H1 (cell line): ENCODE data around the gene CLDN6. TPM values are rescaled to one million over a fixed set of nuclear protein-coding genes. Genes with fewer than 3 reads are reported as not detected.
A peak's percentile ranks its signal among the peaks of the same experiment; 100 is the strongest.

ENCODE experiments used
- CTCF ChIA-PET: fragments of 300-600 bp; sonication (Branson Sonifier 250); formaldehyde crosslinking; loops from one replicate; lab custom pipeline; 2021; ENCODE audit not compliant: partially characterized antibody; lab: Charles Lee
- POLR2A ChIA-PET: fragments of 300-600 bp; sonication (Branson Sonifier 250); formaldehyde crosslinking; loops from one replicate; lab custom pipeline; 2021; ENCODE audit warnings: inconsistent platforms; ENCODE audit not compliant: partially characterized antibody; lab: Charles Lee
- DNase-seq, 2 experiments: peaks; one replicate each; pipeline versions ENCODE4 v3.0.0 to v3.0.0-alpha.2; 2010 to 2022; ENCODE audit warnings: low spot score in 2 of 2, low read depth in 1 of 2, mixed read lengths in 1 of 2
- FAIRE-seq: peaks from 2 replicates; lab custom pipeline; 2011; peaks lifted over from hg19 to GRCh38; lab: Jason Lieb, UNC
- H2AFZ ChIP-seq: 2 replicates; pipeline ENCODE4 v1.8.1; 2012; ENCODE audit warnings: low read length, inconsistent platforms
- H2AK5ac ChIP-seq: 2 replicates; pipeline ENCODE4 v1.6.1; 2013; ENCODE audit warnings: low read depth, low read length
- H2BK120ac ChIP-seq: replicated peaks from 2 replicates; pipeline ENCODE3; 2013; ENCODE audit warnings: low read depth, low read length, inconsistent platforms
- H2BK12ac ChIP-seq: 2 replicates; pipeline ENCODE4 v1.6.1; 2013; ENCODE audit warnings: low read depth, low read length
- H2BK15ac ChIP-seq: 2 replicates; pipeline ENCODE4 v1.6.1; 2013; ENCODE audit warnings: low read length
- H2BK20ac ChIP-seq: 2 replicates; pipeline ENCODE4 v1.6.1; 2013; ENCODE audit warnings: low read length
- H2BK5ac ChIP-seq: 2 replicates; pipeline ENCODE4 v1.6.1; 2013; ENCODE audit warnings: low read depth, low read length
- H3K14ac ChIP-seq: 2 replicates; pipeline ENCODE4 v1.6.1; 2013; ENCODE audit warnings: inconsistent platforms; ENCODE audit not compliant: insufficient read length
- H3K18ac ChIP-seq: 2 replicates; pipeline ENCODE4 v1.6.1; 2013; ENCODE audit warnings: low read length; ENCODE audit errors: extremely low read depth
- H3K23ac ChIP-seq: 2 replicates; pipeline ENCODE4 v1.6.1; 2013; ENCODE audit warnings: inconsistent platforms; ENCODE audit not compliant: insufficient read length
- H3K23me2 ChIP-seq: 2 replicates; pipeline ENCODE4 v1.6.1; 2013; ENCODE audit warnings: low read depth, low read length
- H3K27ac ChIP-seq: 2 replicates; pipeline ENCODE4 v1.6.1; 2011; ENCODE audit warnings: low read depth, low read length, inconsistent platforms
- H3K27me3 ChIP-seq, 4 experiments: replicated peaks in 1 of 4; 1 replicate in 1 of 4; 2 replicates in 3 of 4; pipeline versions ENCODE4 v1.6.1 to v1.8.1; 2011 to 2013; ENCODE audit warnings: low read length in 3 of 4, mild to moderate bottlenecking in 3 of 4, inconsistent platforms in 2 of 4, mixed read lengths in 2 of 4, moderate library complexity in 1 of 4; ENCODE audit not compliant: control insufficient read depth in 3 of 4, insufficient read depth in 3 of 4; ENCODE audit errors: extremely low read depth in 1 of 4
- H3K36me3 ChIP-seq, 4 experiments: 2 replicates each; pipeline versions ENCODE4 v1.6.1 to v1.8.1; 2011 to 2013; ENCODE audit warnings: mild to moderate bottlenecking in 4 of 4, low read length in 3 of 4, moderate library complexity in 2 of 4, control low read depth in 1 of 4, inconsistent platforms in 1 of 4; ENCODE audit not compliant: insufficient read depth in 4 of 4, control insufficient read depth in 2 of 4
- H3K4ac ChIP-seq: replicated peaks from 2 replicates; pipeline ENCODE3; 2013; ENCODE audit warnings: low read length, low read depth, mixed read lengths, inconsistent platforms; ENCODE audit not compliant: insufficient read length
- H3K4me1 ChIP-seq, 4 experiments: replicated peaks in 1 of 4; 1 replicate in 1 of 4; 2 replicates in 3 of 4; pipeline versions ENCODE4 v1.6.1 to v1.8.1; 2011 to 2013; ENCODE audit warnings: low read length in 3 of 4, inconsistent platforms in 2 of 4, mixed read lengths in 1 of 4; ENCODE audit not compliant: insufficient read depth in 4 of 4, control insufficient read depth in 3 of 4
- H3K4me2 ChIP-seq, 2 experiments: 2 replicates each; pipeline versions ENCODE4 v1.6.1 to v1.8.1; 2011 to 2013; ENCODE audit warnings: low read depth in 2 of 2, low read length in 2 of 2, control low read depth in 1 of 2, inconsistent platforms in 1 of 2, mild to moderate bottlenecking in 1 of 2; ENCODE audit not compliant: insufficient read depth in 1 of 2
- H3K4me3 ChIP-seq, 4 experiments: fragments of 200-600, 300-600 bp in 1 of 4; sonication (generic), shearing (Covaris generic), sonication (Bioruptor Twin) in 1 of 4; 2 replicates each; pipeline versions ENCODE4 v1.5.1 to v1.8.1; 2011 to 2016; ENCODE audit warnings: low read length in 4 of 4, low read depth in 3 of 4, control low read depth in 2 of 4, inconsistent platforms in 2 of 4, mild to moderate bottlenecking in 2 of 4, mixed read lengths in 1 of 4, moderate library complexity in 1 of 4; ENCODE audit not compliant: insufficient read depth in 2 of 4; ENCODE audit errors: extremely low read depth in 1 of 4
- H3K56ac ChIP-seq: replicated peaks from 2 replicates; pipeline ENCODE3; 2013; ENCODE audit warnings: low read depth, mild to moderate bottlenecking, mixed read lengths, low read length, inconsistent platforms; ENCODE audit not compliant: insufficient read length
- H3K79me1 ChIP-seq: 2 replicates; pipeline ENCODE4 v1.6.1; 2013; ENCODE audit warnings: low read depth, low read length, control low read depth
- H3K79me2 ChIP-seq, 2 experiments: 2 replicates each; pipeline versions ENCODE4 v1.6.1 to v1.8.1; 2012 to 2013; ENCODE audit warnings: low read length in 2 of 2, mild to moderate bottlenecking in 2 of 2, inconsistent platforms in 1 of 2; ENCODE audit not compliant: insufficient read depth in 2 of 2, control insufficient read depth in 1 of 2
- H3K9ac ChIP-seq, 4 experiments: replicated peaks in 1 of 4; 1 replicate in 1 of 4; 2 replicates in 3 of 4; pipeline versions ENCODE4 v1.6.1 to v1.8.1; 2011 to 2013; ENCODE audit warnings: low read depth in 3 of 4, low read length in 3 of 4, control low read depth in 2 of 4, mild to moderate bottlenecking in 2 of 4, moderate library complexity in 2 of 4, inconsistent platforms in 1 of 4; ENCODE audit errors: extremely low read depth in 1 of 4
- H3K9me3 ChIP-seq, 2 experiments: 2 replicates each; pipeline versions ENCODE4 v1.6.1 to v1.8.1; 2012 to 2013; ENCODE audit warnings: mild to moderate bottlenecking in 2 of 2, moderate library complexity in 2 of 2, control low read depth in 1 of 2, inconsistent platforms in 1 of 2, low read depth in 1 of 2, low read length in 1 of 2, mixed read lengths in 1 of 2; ENCODE audit not compliant: insufficient read depth in 2 of 2
- H4K20me1 ChIP-seq, 2 experiments: replicated peaks in 1 of 2; 2 replicates each; pipeline versions ENCODE3 to v1.8.1; 2011 to 2013; ENCODE audit warnings: inconsistent platforms in 2 of 2, low read length in 2 of 2, mild to moderate bottlenecking in 1 of 2; ENCODE audit not compliant: insufficient read depth in 2 of 2, control insufficient read depth in 1 of 2
- H4K5ac ChIP-seq: 2 replicates; pipeline ENCODE4 v1.6.1; 2013; ENCODE audit warnings: low read length, low read depth, mixed read lengths, inconsistent platforms; ENCODE audit not compliant: insufficient read length
- H4K8ac ChIP-seq: 2 replicates; pipeline ENCODE4 v1.8.0; 2013; ENCODE audit warnings: mild to moderate bottlenecking, moderate library complexity, low read length, inconsistent platforms; ENCODE audit not compliant: insufficient read depth; ENCODE audit errors: extremely low read depth
- H4K91ac ChIP-seq: replicated peaks from 2 replicates; pipeline ENCODE3; 2013; ENCODE audit warnings: low read length, mixed read lengths, inconsistent platforms; ENCODE audit not compliant: insufficient read length
- ATF2 ChIP-seq: IDR thresholded peaks from 2 replicates; pipeline ENCODE4 v1.6.1; 2012; ENCODE audit warnings: low read length, inconsistent platforms
- ATF3 ChIP-seq: IDR thresholded peaks from 2 replicates; pipeline ENCODE4 v1.6.1; 2011; ENCODE audit warnings: low read depth, mild to moderate bottlenecking, low read length; ENCODE audit not compliant: insufficient read depth
- CTBP2 ChIP-seq: IDR thresholded peaks from 2 replicates; pipeline ENCODE4 v1.7.0; 2011; ENCODE audit warnings: borderline replicate concordance, mild to moderate bottlenecking, moderate library complexity, mixed read lengths, low read length; ENCODE audit not compliant: insufficient read depth, insufficient read length
- EZH2 ChIP-seq: fragments of 200-600 bp; sonication (generic); IDR thresholded peaks from 2 replicates; pipeline ENCODE4 v1.7.1; 2012; ENCODE audit warnings: low read depth, mild to moderate bottlenecking, moderate library complexity, low read length, inconsistent platforms; ENCODE audit not compliant: severe bottlenecking
- SIX5 ChIP-seq: IDR thresholded peaks from 2 replicates; pipeline ENCODE4 v1.6.1; 2011; ENCODE audit warnings: mild to moderate bottlenecking, low read depth, low read length
- TAF1 ChIP-seq: IDR thresholded peaks from 2 replicates; pipeline ENCODE4 v1.6.1; 2011; ENCODE audit warnings: mild to moderate bottlenecking, low read depth, low read length
- TCF12 ChIP-seq: IDR thresholded peaks from 2 replicates; pipeline ENCODE4 v1.6.1; 2011; ENCODE audit warnings: low read depth, mild to moderate bottlenecking, low read length
- YY1 ChIP-seq: IDR thresholded peaks from 2 replicates; pipeline ENCODE4 v1.6.1; 2011; ENCODE audit warnings: low read depth, mild to moderate bottlenecking, low read length
- WGBS, 2 experiments: shearing (Covaris generic) in 1 of 2; methylation state at CpG; one replicate each; pipeline versions ENCODE4 v1.1.6 to v1.1.7; 2013 to 2015; ENCODE audit warnings: low lambda C conversion rate in 2 of 2, mixed read lengths in 2 of 2, inconsistent platforms in 1 of 2, low coverage in 1 of 2, missing lambda C conversion rate in 1 of 2; ENCODE audit not compliant: insufficient replicate concordance in 2 of 2, insufficient coverage in 1 of 2, insufficient read length in 1 of 2; ENCODE audit errors: extremely low coverage in 1 of 2, missing lambda C conversion rate in 1 of 2; 5-methylcytosine and 5-hydroxymethylcytosine counted together
- polyA plus RNA-seq, 7 experiments: library from polyadenylated mRNA; depleted of rRNA in 3 of 7; stranded (reverse) in 5 of 7; unstranded in 2 of 7; fragments of >200 nt in 5 of 7; fragments of 200-250 nt in 2 of 7; gene quantifications; 1 replicate in 5 of 7; 2 replicates in 1 of 7; 4 replicates in 1 of 7; pipeline versions ENCODE4 v1.2.1 to v1.2.3, GENCODE V29; 2011 to 2013; ENCODE audit warnings: missing spikeins in 2 of 7, mixed read lengths in 2 of 7
- total RNA-seq: library from RNA; stranded (reverse); fragmentation: NEBNext Ultra II Directional; extraction: Animal tissue kit (Norgen Biotek cat#: 25700); gene quantifications from 2 replicates; pipeline ENCODE4 v1.2.1, GENCODE V29; 2021

The CLDN6 gene
- total and polyA plus RNA-seq, 2 of the 8 experiments (the other 6 are each of a cell fraction or from before 2014, with no cell fraction given) = 747 to 1,115 TPM

GRCh38 chr16:3021449-3022207, 3.6 kb upstream of the CLDN6 start:
- H3K4me3 ChIP-seq = peak overlapping the region; percentile 74 to 97 (median 94)
- H3K79me2 ChIP-seq = peaks cover 8 to 14% of the 10 kb centered on the region in 2 experiments
- no peak overlapping the region for H3K14ac ChIP-seq
- DNase-seq (peak; percentile 77 to 81), FAIRE-seq (no peak)
- 2% methylated on average over 21 of the region's 25 CpGs; no CpG with 5 or more reads in 1 of the 2 experiments for WGBS, 2 experiments
- H2AK5ac ChIP-seq = no peak overlapping the region; the same call in 1 of the 2 replicates
- CTCF ChIA-PET = interaction anchor here (1.0 to 23.8 kb wide), 13 partner anchors 10 to 104 kb away, joined by 3 to 639 read pairs (median 6); partner anchors contain the start of genes CLDN9 and ZSCAN10
- no peak overlapping the region for H3K56ac ChIP-seq
- peaks cover 24% of the 10 kb centered on the region; the same call in 1 of the 2 replicates for H3K23me2 ChIP-seq
- H3K79me1 ChIP-seq = no peaks in the 10 kb centered on the region
- H4K91ac ChIP-seq = peak overlapping the region; percentile 8
- no peaks in the 10 kb centered on the region for H3K9me3 ChIP-seq
- H3K4ac ChIP-seq = peak overlapping the region; percentile 99
- 0 out of 2 replicates have a peak overlapping the region, but pooled peaks have one; percentile 40 for H2BK15ac ChIP-seq
- H3K18ac ChIP-seq = peak overlapping the region; percentile 85
- peak overlapping the region; percentile 95 for H4K5ac ChIP-seq
- no peak overlapping the region for H2AFZ ChIP-seq
- H3K4me1 ChIP-seq = peaks cover 0 to 20% (median 18%) of the 10 kb centered on the region in 4 experiments; a peak in 6 of 7 replicates
- H3K23ac ChIP-seq = no peak overlapping the region
- peak overlapping the region; percentile 39 to 66 (median 62); a peak in 6 of 7 replicates for H3K9ac ChIP-seq
- peaks cover 0 to 12% (median 7%) of the 10 kb centered on the region in 4 experiments; a peak in 7 of 8 replicates for H3K36me3 ChIP-seq
- H4K20me1 ChIP-seq = peaks cover 5 to 22% of the 10 kb centered on the region in 2 experiments
- peak overlapping the region; percentile 94 for H2BK5ac ChIP-seq
- H3K4me2 ChIP-seq = peak overlapping the region; percentile 83 to 88
- peak overlapping the region; percentile 33; the same call in 1 of the 2 replicates for H2BK12ac ChIP-seq
- no peak overlapping the region for H2BK20ac ChIP-seq
- H3K27me3 ChIP-seq = no peaks in the 10 kb centered on the region
- POLR2A ChIA-PET = interaction anchor here (0.6 to 35.7 kb wide), 15 partner anchors 5 to 997 kb away, joined by 3 to 1808 read pairs (median 11); partner anchors contain the start of genes BICDL2, CLDN6, CLDN9 and HCFC1R1
- H4K8ac ChIP-seq = peak overlapping the region; percentile 71
- H3K27ac ChIP-seq = peak overlapping the region; percentile 83
- H2BK120ac ChIP-seq = no peak overlapping the region
- TF ChIP-seq TAF1 (peak; percentile 40; the same call in 1 of the 2 replicates), YY1 (0 out of 2 replicates have a peak, but pooled peaks have one; percentile 48), EZH2 (no peak), TCF12 (no peak), CTBP2 (peak; percentile 52), ATF3 (no peak), SIX5 (no peak), ATF2 (peak; percentile 68; the same call in 1 of the 2 replicates)
